Esophagus squamous epithelium (tissue), 4 donors: ENCODE results near the gene TNNI2.

Experiments used
- POLR2A ChIP-seq, 4 donors: fragments of 450-650 bp; IDR thresholded peaks; one replicate each; pipeline ENCODE4 v1.6.1; 2017; ENCODE audit warnings: antibody characterized with exemption in 4 of 4, mild to moderate bottlenecking in 4 of 4, moderate library complexity in 3 of 4
- TF ChIP-seq, protein P1 (sequence below), 6 experiments: fragments of 450-650 bp in 4 of 6; fragments of 200-600 bp in 2 of 6; sonication (generic) in 2 of 6; IDR thresholded peaks; one replicate each; pipeline ENCODE4 v1.5.1; 2016 to 2019; ENCODE audit warnings: antibody characterized with exemption in 6 of 6, mild to moderate bottlenecking in 4 of 6, moderate library complexity in 4 of 6

GRCh38 chr11:1807264-1807995 lies 31.4 kb upstream of the TNNI2 start:
- TF ChIP-seq, protein P1, sequence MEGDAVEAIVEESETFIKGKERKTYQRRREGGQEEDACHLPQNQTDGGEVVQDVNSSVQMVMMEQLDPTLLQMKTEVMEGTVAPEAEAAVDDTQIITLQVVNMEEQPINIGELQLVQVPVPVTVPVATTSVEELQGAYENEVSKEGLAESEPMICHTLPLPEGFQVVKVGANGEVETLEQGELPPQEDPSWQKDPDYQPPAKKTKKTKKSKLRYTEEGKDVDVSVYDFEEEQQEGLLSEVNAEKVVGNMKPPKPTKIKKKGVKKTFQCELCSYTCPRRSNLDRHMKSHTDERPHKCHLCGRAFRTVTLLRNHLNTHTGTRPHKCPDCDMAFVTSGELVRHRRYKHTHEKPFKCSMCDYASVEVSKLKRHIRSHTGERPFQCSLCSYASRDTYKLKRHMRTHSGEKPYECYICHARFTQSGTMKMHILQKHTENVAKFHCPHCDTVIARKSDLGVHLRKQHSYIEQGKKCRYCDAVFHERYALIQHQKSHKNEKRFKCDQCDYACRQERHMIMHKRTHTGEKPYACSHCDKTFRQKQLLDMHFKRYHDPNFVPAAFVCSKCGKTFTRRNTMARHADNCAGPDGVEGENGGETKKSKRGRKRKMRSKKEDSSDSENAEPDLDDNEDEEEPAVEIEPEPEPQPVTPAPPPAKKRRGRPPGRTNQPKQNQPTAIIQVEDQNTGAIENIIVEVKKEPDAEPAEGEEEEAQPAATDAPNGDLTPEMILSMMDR (IDR thresholded peaks at IDR 0.05): no peak
- TF ChIP-seq POLR2A (IDR thresholded peaks at IDR 0.05): no peak
